RWPE1 (cell line): Measurements from ENCODE around the gene SMC3.
"Not testable (repeated sequence)": the region's sequence is repeated elsewhere in the genome, so short reads cannot be mapped to it uniquely, and the experiment has no call there.

Source experiments
- CTCF ChIA-PET: fragments of 350-600 bp; sonication (Branson Sonifier 250); formaldehyde crosslinking; extraction: SDS; loops from one replicate; lab custom pipeline; 2021; lab: Yijun Ruan, JAX
- POLR2A ChIA-PET: fragments of 400-600 bp; formaldehyde crosslinking; extraction: SDS; loops from one replicate; lab custom pipeline; 2020; ENCODE audit warnings: antibody characterized with exemption; ENCODE audit not compliant: low non-redundant PET; lab: Yijun Ruan, JAX
- DNase-seq: peaks from one replicate; pipeline ENCODE4 v3.0.0; 2012; ENCODE audit warnings: low spot score
- H3K27ac ChIP-seq: fragments of 450-650 bp; 2 replicates; pipeline ENCODE4 v1.5.1; 2017
- TF ChIP-seq, protein P1 (sequence below): fragments of 450-650 bp; conservative IDR thresholded peaks from 2 replicates; pipeline ENCODE4 v1.5.1; 2017; ENCODE audit warnings: low read depth, mild to moderate bottlenecking

SMC3 gene

DNA sequence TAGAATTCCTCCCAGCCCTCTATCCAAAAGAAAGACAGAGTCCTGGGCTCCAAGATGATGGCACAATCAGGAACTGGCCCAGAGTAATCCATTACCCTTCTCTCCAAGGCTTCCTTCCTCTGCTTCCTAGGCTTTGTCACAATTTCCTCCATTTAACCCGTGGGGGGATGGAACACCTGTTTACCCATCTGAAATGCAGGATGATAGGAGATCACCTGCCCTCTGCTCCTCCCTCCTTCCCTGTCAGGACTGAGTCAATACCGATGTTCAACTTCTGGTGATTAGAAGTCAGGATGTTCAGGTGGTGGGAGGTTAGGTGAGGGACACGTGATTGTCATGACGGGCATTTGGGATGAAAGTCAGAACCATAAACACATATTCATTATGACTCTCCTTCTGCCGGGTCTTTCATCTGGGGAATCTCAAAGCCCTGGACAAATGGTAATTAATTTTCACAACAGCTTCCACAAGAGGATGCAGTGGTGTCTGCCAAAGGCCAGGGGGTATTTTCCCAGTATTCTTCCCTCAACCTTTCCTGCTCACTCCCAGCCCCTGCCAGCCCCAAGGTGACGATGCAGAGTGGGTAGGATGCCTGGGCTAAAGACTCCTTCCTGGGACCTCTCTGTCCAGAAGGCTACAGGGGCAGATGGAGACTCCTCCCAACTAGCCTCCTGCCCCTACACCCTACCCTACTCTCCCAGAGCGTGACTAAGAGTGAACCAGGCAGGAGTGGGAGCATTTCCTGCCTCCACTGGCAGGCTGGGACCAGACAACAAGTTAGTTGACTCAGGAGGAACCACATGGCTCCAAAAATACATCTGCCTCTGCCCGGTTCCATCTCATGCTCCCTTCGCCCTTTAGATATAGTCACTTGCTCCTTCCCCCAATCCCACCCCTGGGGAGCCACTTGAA lies 41.9 kb upstream of the SMC3 start:
- DNase-seq: peak; percentile 57
- peak overlapping the region; percentile 59 for H3K27ac ChIP-seq
- TF ChIP-seq, protein P1, sequence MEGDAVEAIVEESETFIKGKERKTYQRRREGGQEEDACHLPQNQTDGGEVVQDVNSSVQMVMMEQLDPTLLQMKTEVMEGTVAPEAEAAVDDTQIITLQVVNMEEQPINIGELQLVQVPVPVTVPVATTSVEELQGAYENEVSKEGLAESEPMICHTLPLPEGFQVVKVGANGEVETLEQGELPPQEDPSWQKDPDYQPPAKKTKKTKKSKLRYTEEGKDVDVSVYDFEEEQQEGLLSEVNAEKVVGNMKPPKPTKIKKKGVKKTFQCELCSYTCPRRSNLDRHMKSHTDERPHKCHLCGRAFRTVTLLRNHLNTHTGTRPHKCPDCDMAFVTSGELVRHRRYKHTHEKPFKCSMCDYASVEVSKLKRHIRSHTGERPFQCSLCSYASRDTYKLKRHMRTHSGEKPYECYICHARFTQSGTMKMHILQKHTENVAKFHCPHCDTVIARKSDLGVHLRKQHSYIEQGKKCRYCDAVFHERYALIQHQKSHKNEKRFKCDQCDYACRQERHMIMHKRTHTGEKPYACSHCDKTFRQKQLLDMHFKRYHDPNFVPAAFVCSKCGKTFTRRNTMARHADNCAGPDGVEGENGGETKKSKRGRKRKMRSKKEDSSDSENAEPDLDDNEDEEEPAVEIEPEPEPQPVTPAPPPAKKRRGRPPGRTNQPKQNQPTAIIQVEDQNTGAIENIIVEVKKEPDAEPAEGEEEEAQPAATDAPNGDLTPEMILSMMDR: no peak
- CTCF ChIA-PET: no interaction called here
- POLR2A ChIA-PET: no interaction called here

DNA sequence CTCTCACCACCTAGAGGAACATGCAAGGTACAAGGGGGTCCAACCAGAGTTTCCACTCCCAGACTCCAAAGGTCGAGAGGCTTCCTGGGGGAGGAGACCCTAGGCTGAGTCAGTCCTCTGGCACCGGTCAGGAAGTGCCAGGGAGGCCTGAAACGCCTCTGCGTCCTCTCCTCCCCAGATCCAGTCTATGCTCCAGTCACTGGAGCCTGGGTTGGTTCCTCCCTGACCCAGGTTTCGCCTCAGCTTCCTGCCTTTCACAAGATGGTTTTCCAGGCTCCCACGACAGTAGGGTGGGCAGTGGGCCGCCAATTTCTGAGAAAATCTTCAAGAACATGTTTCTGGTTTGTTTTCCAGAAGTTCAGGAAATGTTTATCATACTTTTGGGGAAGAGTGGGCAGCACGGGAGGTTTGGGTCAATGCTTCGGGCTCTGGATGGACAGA lies 39.7 kb upstream of the SMC3 start:
- ChIA-PET POLR2A (no interaction called here), CTCF (no interaction called here)
- TF ChIP-seq, protein P1: no peak
- DNase-seq: no peak
- no peak overlapping the region for H3K27ac ChIP-seq

DNA sequence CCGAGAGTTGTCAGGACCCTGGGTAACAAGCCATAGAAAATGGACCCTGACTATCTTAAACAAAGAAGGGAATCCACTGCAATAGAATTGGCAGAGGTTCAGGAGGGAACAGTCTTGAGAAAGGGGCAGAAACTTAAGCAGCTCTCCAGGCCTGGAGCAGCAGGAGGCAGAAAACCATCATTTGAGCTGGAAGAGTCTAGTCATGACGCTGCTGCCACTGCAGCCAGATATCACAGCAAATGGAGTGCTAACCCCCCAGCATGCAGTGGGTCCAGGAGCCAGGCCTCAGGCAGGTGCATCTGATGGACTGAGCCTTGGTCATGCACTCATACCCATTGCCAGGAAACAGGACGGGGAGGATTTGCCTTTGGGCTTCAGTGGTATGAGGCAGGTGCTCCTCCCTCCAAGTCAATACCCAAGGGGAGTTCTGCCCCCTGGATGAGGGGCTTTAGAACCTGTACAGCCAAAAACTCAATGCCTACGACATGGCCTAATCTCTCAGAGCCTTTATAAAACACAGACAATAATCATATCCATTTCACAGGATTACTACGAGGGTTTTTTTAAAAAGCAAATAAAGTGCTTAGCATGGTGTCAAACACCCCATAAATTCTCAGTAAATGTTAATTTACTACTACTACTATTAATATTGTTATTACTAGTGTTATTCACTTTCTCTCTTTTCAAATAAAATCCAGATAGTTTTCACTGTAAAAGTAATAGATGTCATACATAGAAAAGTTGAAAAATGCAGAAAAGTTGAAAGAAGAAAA lies 39.1 kb upstream of the SMC3 start:
- H3K27ac ChIP-seq: no peak overlapping the region
- TF ChIP-seq, protein P1: no peak
- ChIA-PET CTCF (interaction anchor here (0.7 kb wide), 1 partner anchor 332 kb away, joined by 4 read pairs; no protein-coding TSS in a partner anchor), POLR2A (no interaction called here)
- DNase-seq: no peak

DNA sequence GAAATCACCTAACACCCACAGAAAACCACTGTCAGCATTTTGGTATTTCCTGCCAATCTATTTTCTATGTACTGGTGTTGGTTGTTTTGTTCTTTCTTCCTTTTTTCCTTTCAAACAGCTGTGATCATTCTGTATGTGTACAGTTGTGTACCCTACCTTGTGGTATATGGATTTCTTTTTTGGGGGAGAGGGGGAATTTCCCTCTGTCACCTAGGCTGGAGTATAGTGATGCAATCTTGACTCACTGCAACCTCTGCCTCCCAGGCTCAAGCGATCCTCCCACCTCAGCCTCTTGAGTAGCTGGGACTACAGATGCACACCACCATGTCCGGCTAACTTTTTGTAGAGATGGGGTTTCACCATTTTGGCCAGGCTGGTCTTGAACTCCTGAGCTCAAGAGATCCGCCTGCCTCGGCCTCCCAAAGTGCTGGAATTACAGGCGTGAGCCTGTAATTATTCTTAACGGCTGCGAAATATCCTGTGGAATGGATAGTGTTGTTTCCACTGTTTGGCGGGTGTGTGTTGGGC lies 38.4 kb upstream of the SMC3 start:
- CTCF ChIA-PET: interaction anchor here (0.6 to 0.7 kb wide), 2 partner anchors 20 to 224 kb away, joined by 3 to 6 read pairs; no protein-coding TSS in a partner anchor
- H3K27ac ChIP-seq, DNase-seq, POLR2A ChIA-PET: not testable (repeated sequence)

DNA sequence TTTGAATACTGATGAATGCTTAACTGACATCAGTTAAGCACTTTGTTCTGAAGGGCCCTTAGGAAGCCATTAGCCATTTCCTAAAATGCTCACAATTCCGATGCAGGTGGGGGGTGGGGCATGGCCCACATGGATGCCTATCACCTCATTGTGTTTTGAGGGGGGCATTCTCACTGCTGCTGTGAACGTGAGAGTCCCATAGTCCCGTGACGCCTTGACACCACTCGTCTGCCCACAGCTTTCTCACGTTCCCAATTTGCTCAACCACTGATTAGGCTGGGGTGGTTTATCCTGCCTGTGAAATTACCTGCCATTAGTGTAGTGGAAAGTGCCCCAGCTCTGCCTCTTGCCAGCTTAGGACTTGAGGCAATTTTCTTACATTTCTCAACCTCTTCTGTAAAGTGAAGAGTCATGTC lies 37.9 kb upstream of the SMC3 start:
- ChIA-PET POLR2A (no interaction called here), CTCF (interaction anchor here (0.5 to 0.8 kb wide), 4 partner anchors 19 to 224 kb away, joined by 3 to 6 read pairs (median 3); no protein-coding TSS in a partner anchor)
- DNase-seq: no peak
- TF ChIP-seq, protein P1: no peak
- peak overlapping the region; percentile 65 for H3K27ac ChIP-seq

DNA sequence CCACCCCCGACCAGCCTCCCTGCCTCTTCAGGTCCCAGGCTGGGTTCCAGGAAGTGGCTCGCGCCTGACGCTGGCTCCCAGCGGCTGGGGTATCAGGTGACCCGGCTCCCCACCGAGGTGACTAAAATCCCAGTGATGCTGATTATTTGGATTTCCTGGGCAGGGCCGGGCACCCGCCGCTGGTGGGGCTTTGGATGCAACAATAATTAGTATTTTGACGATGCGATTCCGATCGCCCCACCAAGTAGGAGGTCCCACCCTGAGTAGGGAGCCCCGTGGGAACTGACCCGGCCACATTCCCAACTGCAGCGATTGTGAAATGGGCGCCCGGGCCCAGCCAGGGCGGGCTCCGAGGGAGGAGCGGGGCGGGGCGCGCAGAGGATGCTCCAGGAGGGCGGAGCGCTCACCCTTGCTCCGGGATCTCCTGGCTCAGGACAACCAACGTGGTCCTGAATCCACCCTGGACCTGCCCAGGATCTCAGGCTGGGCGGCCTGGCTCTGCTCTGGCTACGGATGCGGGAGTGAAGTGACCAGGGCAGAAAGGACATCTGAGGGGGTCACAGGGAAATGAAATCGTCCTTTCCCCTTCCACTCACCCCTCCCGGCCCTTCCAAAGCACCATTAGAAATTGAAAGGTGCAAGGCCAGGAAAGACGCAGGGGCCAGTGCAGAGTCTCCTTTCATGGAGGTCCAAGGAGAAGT lies 37.2 kb upstream of the SMC3 start:
- TF ChIP-seq, protein P1: no peak
- ChIA-PET CTCF (interaction anchor here (0.8 to 1.0 kb wide), 2 partner anchors 11 to 177 kb away, joined by 3 read pairs; no protein-coding TSS in a partner anchor), POLR2A (no interaction called here)
- H3K27ac ChIP-seq: peak overlapping the region; percentile 65
- peak; percentile 85 for DNase-seq
